DND-41 (cell line): Measurements from ENCODE around the gene ERVFRD-1.

Source experiments
- ATAC-seq: fragments of 200-7000 bp; cut with Tn5 transposase; 3 replicates; pipeline ENCODE4 v1.9.1; 2021; ENCODE audit warnings: low read depth; ENCODE audit not compliant: insufficient read depth
- DNase-seq: peaks from one replicate; pipeline ENCODE4 v3.0.0-alpha.2; 2020
- H2AFZ ChIP-seq: 2 replicates; pipeline ENCODE4 v1.6.0; 2012; ENCODE audit warnings: low read depth, low read length
- H3K27ac ChIP-seq: 2 replicates; pipeline ENCODE4 v1.5.1; 2012; ENCODE audit warnings: low read length, inconsistent platforms
- H3K27me3 ChIP-seq: fragments of 200-600 bp; sonication (generic); 2 replicates; pipeline ENCODE4 v1.6.0; 2012; ENCODE audit warnings: low read length, mild to moderate bottlenecking, inconsistent platforms; ENCODE audit not compliant: insufficient read depth, poor library complexity
- H3K36me3 ChIP-seq: 2 replicates; pipeline ENCODE4 v1.5.1; 2012; ENCODE audit warnings: low read length, inconsistent platforms; ENCODE audit not compliant: insufficient read depth
- H3K4me1 ChIP-seq: 2 replicates; pipeline ENCODE4 v1.5.1; 2012; ENCODE audit warnings: mild to moderate bottlenecking, low read length; ENCODE audit not compliant: insufficient read depth
- H3K4me2 ChIP-seq: 2 replicates; pipeline ENCODE4 v1.6.0; 2012; ENCODE audit warnings: mild to moderate bottlenecking, moderate library complexity, low read length, inconsistent platforms; ENCODE audit not compliant: insufficient read depth
- H3K4me3 ChIP-seq, 2 experiments: fragments of 200-600 bp in 1 of 2; shearing (Covaris generic) in 1 of 2; 2 replicates each; pipeline ENCODE4 v1.5.1; 2012 to 2016; ENCODE audit warnings: inconsistent platforms in 2 of 2, low read length in 2 of 2, mild to moderate bottlenecking in 2 of 2, low read depth in 1 of 2, moderate library complexity in 1 of 2
- H3K79me2 ChIP-seq: 2 replicates; pipeline ENCODE4 v1.6.0; 2012; ENCODE audit warnings: low read length, inconsistent platforms; ENCODE audit not compliant: insufficient read depth
- H3K9ac ChIP-seq: 2 replicates; pipeline ENCODE4 v1.6.0; 2012; ENCODE audit warnings: low read depth, mild to moderate bottlenecking, inconsistent platforms, low read length, moderate library complexity
- H3K9me3 ChIP-seq: 2 replicates; pipeline ENCODE4 v1.5.1; 2012; ENCODE audit warnings: low read length, moderate library complexity, mild to moderate bottlenecking, inconsistent platforms; ENCODE audit not compliant: insufficient read depth, severe bottlenecking
- H4K20me1 ChIP-seq: 2 replicates; pipeline ENCODE4 v1.6.0; 2012; ENCODE audit warnings: low read length; ENCODE audit not compliant: insufficient read depth
- EZH2 ChIP-seq: IDR thresholded peaks from 3 replicates; pipeline ENCODE4 v1.6.1; 2012; ENCODE audit warnings: borderline replicate concordance, low read depth, mild to moderate bottlenecking, moderate library complexity, low read length, inconsistent platforms; ENCODE audit not compliant: severe bottlenecking
- TF ChIP-seq, protein P1 (sequence below): IDR thresholded peaks from 2 replicates; pipeline ENCODE4 v1.5.1; 2012; ENCODE audit warnings: borderline replicate concordance, low read length, moderate library complexity, mild to moderate bottlenecking; ENCODE audit not compliant: poor library complexity, severe bottlenecking; ENCODE audit errors: extremely low read depth

Gene ERVFRD-1

DNA sequence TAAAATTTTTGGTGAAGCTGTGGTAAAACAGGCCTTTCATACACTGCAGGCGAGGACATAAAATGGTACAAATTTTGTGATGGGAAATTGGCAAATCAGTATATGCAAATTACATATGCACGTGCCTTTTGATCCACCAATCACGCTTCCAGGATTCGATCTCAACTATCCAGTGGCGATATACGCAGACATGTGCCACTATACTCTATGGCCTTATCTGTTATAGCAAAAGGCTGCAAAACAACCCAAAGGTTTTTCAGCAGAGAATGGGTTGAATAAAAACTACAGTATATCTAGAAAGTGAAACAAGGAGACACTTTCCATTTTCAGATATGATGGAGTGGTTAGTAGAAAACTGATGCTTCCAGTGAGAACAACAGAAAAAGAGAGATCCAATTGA lies 41.9 kb upstream of the ERVFRD-1 start:
- Histone ChIP-seq H3K4me3 (no peak overlapping the region), H3K27me3 (no peaks in the 10 kb centered on the region), H3K27ac (no peak overlapping the region), H3K79me2 (no peaks in the 10 kb centered on the region), H3K36me3 (no peaks in the 10 kb centered on the region), H3K4me2 (no peak overlapping the region), H3K9me3 (no peaks in the 10 kb centered on the region), H3K4me1 (no peaks in the 10 kb centered on the region), H4K20me1 (no peaks in the 10 kb centered on the region; the same call in 1 of the 2 replicates), H2AFZ (no peak overlapping the region), H3K9ac (no peak overlapping the region)
- ATAC-seq (no peak), DNase-seq (no peak)
- TF ChIP-seq EZH2: no peak
- TF ChIP-seq, protein P1, sequence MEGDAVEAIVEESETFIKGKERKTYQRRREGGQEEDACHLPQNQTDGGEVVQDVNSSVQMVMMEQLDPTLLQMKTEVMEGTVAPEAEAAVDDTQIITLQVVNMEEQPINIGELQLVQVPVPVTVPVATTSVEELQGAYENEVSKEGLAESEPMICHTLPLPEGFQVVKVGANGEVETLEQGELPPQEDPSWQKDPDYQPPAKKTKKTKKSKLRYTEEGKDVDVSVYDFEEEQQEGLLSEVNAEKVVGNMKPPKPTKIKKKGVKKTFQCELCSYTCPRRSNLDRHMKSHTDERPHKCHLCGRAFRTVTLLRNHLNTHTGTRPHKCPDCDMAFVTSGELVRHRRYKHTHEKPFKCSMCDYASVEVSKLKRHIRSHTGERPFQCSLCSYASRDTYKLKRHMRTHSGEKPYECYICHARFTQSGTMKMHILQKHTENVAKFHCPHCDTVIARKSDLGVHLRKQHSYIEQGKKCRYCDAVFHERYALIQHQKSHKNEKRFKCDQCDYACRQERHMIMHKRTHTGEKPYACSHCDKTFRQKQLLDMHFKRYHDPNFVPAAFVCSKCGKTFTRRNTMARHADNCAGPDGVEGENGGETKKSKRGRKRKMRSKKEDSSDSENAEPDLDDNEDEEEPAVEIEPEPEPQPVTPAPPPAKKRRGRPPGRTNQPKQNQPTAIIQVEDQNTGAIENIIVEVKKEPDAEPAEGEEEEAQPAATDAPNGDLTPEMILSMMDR: no peak

DNA sequence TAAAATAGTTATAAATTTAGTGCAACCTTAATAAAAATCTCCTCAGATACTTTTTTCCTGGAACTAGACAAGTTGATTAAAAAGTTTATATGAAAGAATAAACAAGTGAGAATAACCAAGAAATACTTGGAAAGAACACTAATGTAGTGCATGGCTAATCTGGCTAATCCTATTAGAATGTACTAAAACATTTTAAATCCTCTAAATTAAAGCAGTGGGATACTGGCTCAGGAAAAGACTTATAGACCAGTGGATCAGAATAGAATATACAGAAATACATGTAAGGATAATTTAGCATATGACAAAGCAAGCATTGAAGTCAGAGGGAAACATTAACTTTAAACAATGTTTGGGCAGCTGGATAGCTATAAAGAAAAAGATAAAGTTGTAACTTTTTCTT lies 41.1 kb upstream of the ERVFRD-1 start:
- ATAC-seq: no peak
- H3K9me3 ChIP-seq: no peaks in the 10 kb centered on the region
- no peak overlapping the region for H3K9ac ChIP-seq

DNA sequence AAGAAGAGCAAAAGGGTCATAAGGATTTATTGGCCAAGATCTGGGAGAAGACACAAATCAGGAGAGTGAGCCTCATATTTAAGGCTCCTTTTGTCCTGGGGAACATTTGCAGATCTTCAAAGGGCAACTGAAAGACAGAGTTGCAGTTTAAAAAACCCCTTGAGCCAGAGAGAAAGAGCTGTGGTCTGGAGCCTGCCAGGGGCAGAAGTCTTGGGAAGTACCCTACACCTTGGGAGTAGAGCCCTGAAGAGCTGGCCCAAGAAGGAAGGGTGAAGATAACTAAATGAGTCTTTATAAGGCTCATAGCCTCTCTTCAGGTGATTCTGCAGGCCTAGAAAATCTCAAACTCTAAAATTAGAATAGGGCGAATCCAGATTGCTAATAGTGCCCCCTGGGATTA lies 40.0 kb upstream of the ERVFRD-1 start:
- DNase-seq: no peak
- H3K79me2 ChIP-seq: no peaks in the 10 kb centered on the region
- no peaks in the 10 kb centered on the region for H3K27me3 ChIP-seq
- no peaks in the 10 kb centered on the region for H3K9me3 ChIP-seq
- H3K36me3 ChIP-seq: no peaks in the 10 kb centered on the region
- no peaks in the 10 kb centered on the region; the same call in 1 of the 2 replicates for H4K20me1 ChIP-seq
- no peak overlapping the region for H3K4me2 ChIP-seq
- H3K4me3 ChIP-seq: no peak overlapping the region
- H3K4me1 ChIP-seq: no peaks in the 10 kb centered on the region
- H3K27ac ChIP-seq: no peak overlapping the region
- H3K9ac ChIP-seq: no peak overlapping the region
- no peak for ATAC-seq
- no peak overlapping the region for H2AFZ ChIP-seq
- TF ChIP-seq, protein P1: no peak
- no peak for TF ChIP-seq EZH2

More for the DNA sequence above, 41.1 kb upstream of the ERVFRD-1 start:
- no peak overlapping the region for H3K27ac ChIP-seq
- no peaks in the 10 kb centered on the region for H3K4me1 ChIP-seq
- no peaks in the 10 kb centered on the region for H3K27me3 ChIP-seq
- H2AFZ ChIP-seq: no peak overlapping the region
- H3K4me2 ChIP-seq: no peak overlapping the region
- no peak for DNase-seq
- H3K79me2 ChIP-seq: no peaks in the 10 kb centered on the region
- TF ChIP-seq, protein P1: no peak
- H3K36me3 ChIP-seq: no peaks in the 10 kb centered on the region
- no peaks in the 10 kb centered on the region; the same call in 1 of the 2 replicates for H4K20me1 ChIP-seq
- no peak overlapping the region for H3K4me3 ChIP-seq

DNA sequence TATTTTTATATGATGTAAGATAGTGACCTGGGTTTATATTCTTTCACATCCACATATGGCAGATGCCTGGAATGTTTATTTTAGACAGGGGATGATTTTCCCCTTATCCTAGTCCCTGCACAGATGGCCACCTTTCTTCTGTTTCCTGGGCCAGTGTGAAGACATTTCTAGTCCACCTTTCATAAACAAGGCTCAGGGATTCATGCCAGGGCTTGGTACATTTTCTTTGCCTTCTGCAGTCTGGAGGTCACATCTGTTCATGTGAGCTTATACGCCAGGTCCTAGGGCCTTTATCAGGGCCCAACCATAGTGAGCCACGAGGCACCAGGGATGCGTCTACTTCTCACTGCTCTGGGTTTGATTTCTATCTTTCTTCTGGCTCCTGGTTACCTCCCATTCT lies 38.0 kb upstream of the ERVFRD-1 start:
- no peak overlapping the region for H3K4me2 ChIP-seq
- no peaks in the 10 kb centered on the region for H3K36me3 ChIP-seq
- DNase-seq: no peak
- no peak overlapping the region for H3K27ac ChIP-seq
- no peaks in the 10 kb centered on the region; the same call in 1 of the 2 replicates for H4K20me1 ChIP-seq
- H2AFZ ChIP-seq: no peak overlapping the region
- no peak for ATAC-seq
- TF ChIP-seq EZH2: no peak
- TF ChIP-seq, protein P1: no peak
- H3K9ac ChIP-seq: no peak overlapping the region
- H3K27me3 ChIP-seq: no peaks in the 10 kb centered on the region
- H3K79me2 ChIP-seq: no peaks in the 10 kb centered on the region
- H3K4me1 ChIP-seq: 0 out of 2 replicates have a peak, but pooled peaks cover under 1% of the 10 kb centered on the region
- no peak overlapping the region for H3K4me3 ChIP-seq
- H3K9me3 ChIP-seq: no peaks in the 10 kb centered on the region
